Coronary artery (tissue), 2 donors: Measurements from ENCODE around the gene UNC93A.
"Not testable (repeated sequence)": the region's sequence is repeated elsewhere in the genome, so short reads cannot be mapped to it uniquely, and the experiment has no call there.

ENCODE experiments used
- DNase-seq: peaks from one replicate; pipeline ENCODE4 v3.0.0-alpha.2; 2017; ENCODE audit warnings: low spot score
- H3K27ac ChIP-seq, 2 donors: fragments of 200-600 bp; sonication (generic); one replicate each; pipeline ENCODE4 v1.5.1; 2016 to 2019
- H3K4me3 ChIP-seq: fragments of 200-600 bp; sonication (generic); 2 replicates; pipeline ENCODE4 v1.5.1; 2016; ENCODE audit warnings: mild to moderate bottlenecking, moderate library complexity
- TF ChIP-seq, protein P1 (sequence below): fragments of 200-600 bp; sonication (generic); IDR thresholded peaks from one replicate; pipeline ENCODE4 v1.5.1; 2019; ENCODE audit warnings: antibody characterized with exemption

UNC93A gene

DNA sequence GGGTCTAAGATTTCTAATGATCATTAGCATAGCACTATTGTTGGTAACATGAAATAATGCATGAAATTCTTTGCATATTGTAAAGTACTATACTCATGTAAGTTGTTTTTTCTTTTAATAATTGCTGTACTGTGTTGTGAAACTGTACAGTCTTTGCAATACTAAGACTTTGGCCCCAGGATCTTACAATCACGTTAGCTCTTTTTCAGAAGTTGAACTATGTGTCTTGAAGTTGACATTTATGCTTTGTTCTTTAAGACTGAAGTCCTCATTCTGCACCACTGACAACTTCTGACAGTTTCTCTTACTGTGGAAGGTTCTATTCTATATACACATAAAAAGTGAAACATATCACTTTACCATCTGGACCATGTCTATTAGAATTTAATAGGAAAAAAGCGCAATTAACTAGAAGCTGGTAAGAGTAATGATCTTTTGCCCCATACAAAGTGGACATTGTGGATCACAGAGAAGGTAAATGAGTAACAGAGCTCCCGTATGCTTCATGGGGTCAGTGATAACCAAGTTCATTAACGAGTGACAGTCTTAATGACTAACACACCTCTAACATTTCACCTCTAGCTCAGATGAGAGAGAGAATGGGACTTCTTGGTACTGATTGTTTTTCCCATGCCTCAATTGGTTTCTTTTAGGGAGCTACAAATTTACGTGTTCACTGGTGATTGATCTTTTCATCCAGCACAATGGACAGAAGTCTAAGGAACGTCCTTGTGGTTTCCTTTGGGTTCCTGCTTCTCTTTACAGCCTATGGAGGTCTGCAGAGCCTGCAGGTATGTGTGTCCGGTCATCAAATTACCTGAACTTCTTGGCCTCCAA, at the start of gene UNC93A:
UNC93A (plus strand) TSS at position 530 of the 837 bp plus-strand sequence; CDS start at position 705, 175 bp downstream.
- no peak within 1 kb of the TSS for H3K4me3 ChIP-seq
- H3K27ac ChIP-seq = no peak within 1 kb of the TSS
- TF ChIP-seq, protein P1, sequence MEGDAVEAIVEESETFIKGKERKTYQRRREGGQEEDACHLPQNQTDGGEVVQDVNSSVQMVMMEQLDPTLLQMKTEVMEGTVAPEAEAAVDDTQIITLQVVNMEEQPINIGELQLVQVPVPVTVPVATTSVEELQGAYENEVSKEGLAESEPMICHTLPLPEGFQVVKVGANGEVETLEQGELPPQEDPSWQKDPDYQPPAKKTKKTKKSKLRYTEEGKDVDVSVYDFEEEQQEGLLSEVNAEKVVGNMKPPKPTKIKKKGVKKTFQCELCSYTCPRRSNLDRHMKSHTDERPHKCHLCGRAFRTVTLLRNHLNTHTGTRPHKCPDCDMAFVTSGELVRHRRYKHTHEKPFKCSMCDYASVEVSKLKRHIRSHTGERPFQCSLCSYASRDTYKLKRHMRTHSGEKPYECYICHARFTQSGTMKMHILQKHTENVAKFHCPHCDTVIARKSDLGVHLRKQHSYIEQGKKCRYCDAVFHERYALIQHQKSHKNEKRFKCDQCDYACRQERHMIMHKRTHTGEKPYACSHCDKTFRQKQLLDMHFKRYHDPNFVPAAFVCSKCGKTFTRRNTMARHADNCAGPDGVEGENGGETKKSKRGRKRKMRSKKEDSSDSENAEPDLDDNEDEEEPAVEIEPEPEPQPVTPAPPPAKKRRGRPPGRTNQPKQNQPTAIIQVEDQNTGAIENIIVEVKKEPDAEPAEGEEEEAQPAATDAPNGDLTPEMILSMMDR = no peak
- DNase-seq = no peak

- H3K4me3 ChIP-seq, H3K27ac ChIP-seq, DNase-seq: not testable (repeated sequence)
Observed at GRCh38 chr6:167241321-167242134, 49.6 kb upstream of the UNC93A start.

- DNase-seq, H3K4me3 ChIP-seq, H3K27ac ChIP-seq: not testable (repeated sequence)
Observed at GRCh38 chr6:167242135-167242506, 49.0 kb upstream of the UNC93A start.

GRCh38 chr6:167242511-167243051, 48.5 kb upstream of the UNC93A start:
- not testable (repeated sequence) for DNase-seq, H3K4me3 ChIP-seq, H3K27ac ChIP-seq

GRCh38 chr6:167244064-167244960, 46.8 kb upstream of the UNC93A start:
- TF ChIP-seq, protein P1 = no peak
- no peak for DNase-seq
- H3K27ac ChIP-seq = no peak overlapping the region
- no peak overlapping the region for H3K4me3 ChIP-seq

DNA sequence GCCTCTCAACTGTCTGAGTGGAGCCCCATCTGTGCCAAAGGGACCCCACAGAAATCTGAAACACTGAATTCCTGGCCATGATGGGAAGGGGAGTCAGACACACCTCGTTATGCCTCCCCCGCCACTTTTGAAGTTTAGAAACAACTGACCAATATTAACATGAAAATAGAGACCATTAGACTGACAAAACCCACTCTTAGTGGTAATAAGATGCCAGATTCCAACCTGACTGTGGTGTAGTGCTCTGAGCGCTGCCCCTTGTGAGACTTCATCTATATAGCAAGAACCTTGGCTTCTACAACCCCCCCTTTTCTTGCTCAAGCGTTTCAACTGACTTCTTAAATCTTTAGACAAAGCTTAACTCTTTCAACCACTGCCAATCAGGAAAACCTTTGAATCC, 46.1 kb upstream of the UNC93A start:
- DNase-seq = no peak
- Histone ChIP-seq H3K4me3 (no peak overlapping the region), H3K27ac (no peak overlapping the region)
- TF ChIP-seq, protein P1 = no peak

GRCh38 chr6:167245591-167245990, 45.5 kb upstream of the UNC93A start:
- H3K4me3 ChIP-seq = no peak overlapping the region

More at GRCh38 chr6:167245591-167245990, 45.5 kb upstream of the UNC93A start:
- TF ChIP-seq, protein P1 = no peak
- H3K27ac ChIP-seq = no peak overlapping the region
- no peak for DNase-seq
